ENCODE results near the gene ABCC3.

The ABCC3 gene

GRCh38 chr17:50693036-50693682, 58.5 kb downstream of the ABCC3 start:
- DNase-seq (ENCODE audit: low read depth), result peak; percentile 29
- H3K4me3 ChIP-seq (ENCODE audit: low read length), result no peak overlapping the region
- TF ChIP-seq CTCF (IDR thresholded peaks at IDR 0.05; ENCODE audit: insufficient read depth, low read depth, low read length, missing control alignments), result no peak

- DNase-seq (ENCODE audit: low read depth), result no peak
- no peak for TF ChIP-seq CTCF (IDR thresholded peaks at IDR 0.05; ENCODE audit: insufficient read depth, low read depth, low read length, missing control alignments)
- H3K4me3 ChIP-seq (ENCODE audit: low read length), result no peak overlapping the region
Measured at GRCh38 chr17:50696365-50696879, 61.7 kb downstream of the ABCC3 start.

GRCh38 chr17:50697062-50697461, 62.4 kb downstream of the ABCC3 start:
- no peak for TF ChIP-seq CTCF (IDR thresholded peaks at IDR 0.05; ENCODE audit: insufficient read depth, low read depth, low read length, missing control alignments)
- H3K4me3 ChIP-seq (ENCODE audit: low read length), result no peak overlapping the region

GRCh38 chr17:50697663-50698272, 63.1 kb downstream of the ABCC3 start:
- DNase-seq (ENCODE audit: low read depth), result no peak
- peak; percentile 11 for TF ChIP-seq CTCF (IDR thresholded peaks at IDR 0.05; ENCODE audit: insufficient read depth, low read depth, low read length, missing control alignments)
- H3K4me3 ChIP-seq (ENCODE audit: low read length), result no peak overlapping the region

More at GRCh38 chr17:50697062-50697461, 62.4 kb downstream of the ABCC3 start:
- no peak for DNase-seq (ENCODE audit: low read depth)

- no peak for TF ChIP-seq CTCF (IDR thresholded peaks at IDR 0.05; ENCODE audit: insufficient read depth, low read depth, low read length, missing control alignments)
- no peak overlapping the region for H3K4me3 ChIP-seq (ENCODE audit: low read length)
- DNase-seq (ENCODE audit: low read depth), result peak; percentile 51
Measured at GRCh38 chr17:50699410-50699809, 64.7 kb downstream of the ABCC3 start.

GRCh38 chr17:50703162-50703561, 68.5 kb downstream of the ABCC3 start:
- DNase-seq (ENCODE audit: low read depth), result no peak
- H3K4me3 ChIP-seq (ENCODE audit: low read length), result no peak overlapping the region
- no peak for TF ChIP-seq CTCF (IDR thresholded peaks at IDR 0.05; ENCODE audit: insufficient read depth, low read depth, low read length, missing control alignments)
